Measurements from ENCODE around the gene CD248.

Gene CD248

GRCh38 chr11:66344550-66345315, 27.9 kb upstream of the CD248 start, which contains the start of gene BRMS1:
TSS of gene BRMS1 (minus strand) at chr11:66345104. CDS start at chr11:66342234, 2,870 bp downstream.
- DNase-seq, result peak; percentile 95
- in situ Hi-C loops (cut with HindIII; ENCODE audit: low pct_ligation_motif_present, low pct_unique_long_range_greater_than_20kb, low sequenced_read_pairs), result no loop called here

GRCh38 chr11:66343176-66343575, 26.3 kb upstream of the CD248 start:
- in situ Hi-C loops (cut with HindIII; ENCODE audit: low pct_ligation_motif_present, low pct_unique_long_range_greater_than_20kb, low sequenced_read_pairs), result no loop called here
- DNase-seq, result no peak

- in situ Hi-C loops (cut with HindIII; ENCODE audit: low pct_ligation_motif_present, low pct_unique_long_range_greater_than_20kb, low sequenced_read_pairs), result no loop called here
- no peak for DNase-seq
Observed at GRCh38 chr11:66341502-66342126, 24.8 kb upstream of the CD248 start.

DNA sequence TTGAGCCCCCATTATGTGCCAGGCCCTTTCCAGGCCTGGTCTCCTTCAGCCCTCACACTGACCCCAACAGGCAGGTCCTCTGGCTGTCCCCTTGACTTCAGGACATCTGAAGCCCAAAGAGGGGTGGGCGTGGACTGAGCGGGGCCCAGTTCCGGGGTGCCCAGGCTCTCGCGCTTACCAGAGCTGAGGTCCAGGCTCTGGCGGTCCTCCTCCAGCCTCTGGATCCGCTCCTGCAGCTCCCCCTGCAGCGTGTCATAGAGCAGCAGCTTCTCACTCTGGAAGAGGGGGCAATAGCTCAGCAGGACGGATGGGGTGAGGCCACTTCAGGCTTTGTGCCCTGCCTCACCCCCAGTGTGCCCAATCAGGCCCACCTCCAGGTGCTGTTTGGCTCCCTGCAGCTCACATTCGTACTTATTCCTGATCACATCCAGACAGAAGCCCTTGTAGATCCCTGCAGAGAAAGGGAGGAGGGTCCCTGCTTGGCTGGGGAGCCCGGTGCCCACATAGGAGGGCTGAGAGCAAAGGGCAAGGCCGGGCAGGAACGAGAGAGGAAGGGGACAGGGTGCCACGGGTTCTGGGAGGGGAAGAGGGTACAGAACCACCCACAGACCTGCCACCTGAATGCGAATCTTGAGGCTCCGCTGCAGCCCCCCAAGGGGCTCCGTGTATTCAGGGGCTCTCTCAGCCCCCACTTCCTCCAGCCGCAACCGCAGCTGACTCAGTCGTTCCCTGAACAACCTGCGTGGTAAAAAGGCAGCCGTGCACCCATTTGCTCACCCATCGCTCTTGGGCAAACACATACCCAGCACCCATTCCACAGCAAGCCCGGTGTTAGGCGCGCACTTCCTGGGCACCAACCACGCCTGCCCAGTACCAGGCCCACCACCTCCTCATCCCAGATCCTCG, 24.0 kb upstream of the CD248 start:
- in situ Hi-C loops (cut with HindIII; ENCODE audit: low pct_ligation_motif_present, low pct_unique_long_range_greater_than_20kb, low sequenced_read_pairs), result no loop called here
- no peak for DNase-seq

GRCh38 chr11:66339686-66340483, 23.0 kb upstream of the CD248 start:
- in situ Hi-C loops (cut with HindIII; ENCODE audit: low pct_ligation_motif_present, low pct_unique_long_range_greater_than_20kb, low sequenced_read_pairs), result no loop called here
- DNase-seq, result no peak

DNA sequence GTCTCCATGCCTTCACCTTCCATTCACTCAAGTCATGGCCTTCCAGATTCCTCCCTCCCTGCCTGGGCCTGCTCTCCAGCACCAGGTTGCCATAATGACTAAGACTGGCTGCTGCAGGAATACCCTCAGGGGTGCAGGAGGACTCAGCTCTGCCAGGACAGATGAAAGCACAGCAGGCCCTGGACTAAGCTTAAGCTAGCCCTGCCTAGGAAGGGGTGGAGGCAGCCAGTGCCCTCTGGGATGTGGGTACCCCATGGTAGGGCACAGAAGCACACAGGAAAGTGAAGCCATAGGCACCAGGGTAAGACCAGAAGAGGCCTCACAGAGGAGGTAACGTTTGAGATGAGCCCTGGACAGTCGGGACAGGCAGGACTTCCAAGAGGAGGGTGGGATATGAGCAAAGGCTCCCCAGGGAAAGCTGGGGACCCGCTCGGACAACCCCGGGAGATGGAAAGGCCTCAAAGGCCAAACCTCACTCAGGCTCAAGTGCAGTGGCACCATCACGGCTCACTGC, 22.4 kb upstream of the CD248 start:
- in situ Hi-C loops (cut with HindIII; ENCODE audit: low pct_ligation_motif_present, low pct_unique_long_range_greater_than_20kb, low sequenced_read_pairs), result no loop called here
- no peak for DNase-seq

GRCh38 chr11:66338276-66339161, 21.7 kb upstream of the CD248 start:
- DNase-seq, result no peak
- in situ Hi-C loops (cut with HindIII; ENCODE audit: low pct_ligation_motif_present, low pct_unique_long_range_greater_than_20kb, low sequenced_read_pairs), result no loop called here

- no peak for DNase-seq
- in situ Hi-C loops (cut with HindIII; ENCODE audit: low pct_ligation_motif_present, low pct_unique_long_range_greater_than_20kb, low sequenced_read_pairs), result no loop called here
Observed at GRCh38 chr11:66337103-66337899, 20.5 kb upstream of the CD248 start.

DNA sequence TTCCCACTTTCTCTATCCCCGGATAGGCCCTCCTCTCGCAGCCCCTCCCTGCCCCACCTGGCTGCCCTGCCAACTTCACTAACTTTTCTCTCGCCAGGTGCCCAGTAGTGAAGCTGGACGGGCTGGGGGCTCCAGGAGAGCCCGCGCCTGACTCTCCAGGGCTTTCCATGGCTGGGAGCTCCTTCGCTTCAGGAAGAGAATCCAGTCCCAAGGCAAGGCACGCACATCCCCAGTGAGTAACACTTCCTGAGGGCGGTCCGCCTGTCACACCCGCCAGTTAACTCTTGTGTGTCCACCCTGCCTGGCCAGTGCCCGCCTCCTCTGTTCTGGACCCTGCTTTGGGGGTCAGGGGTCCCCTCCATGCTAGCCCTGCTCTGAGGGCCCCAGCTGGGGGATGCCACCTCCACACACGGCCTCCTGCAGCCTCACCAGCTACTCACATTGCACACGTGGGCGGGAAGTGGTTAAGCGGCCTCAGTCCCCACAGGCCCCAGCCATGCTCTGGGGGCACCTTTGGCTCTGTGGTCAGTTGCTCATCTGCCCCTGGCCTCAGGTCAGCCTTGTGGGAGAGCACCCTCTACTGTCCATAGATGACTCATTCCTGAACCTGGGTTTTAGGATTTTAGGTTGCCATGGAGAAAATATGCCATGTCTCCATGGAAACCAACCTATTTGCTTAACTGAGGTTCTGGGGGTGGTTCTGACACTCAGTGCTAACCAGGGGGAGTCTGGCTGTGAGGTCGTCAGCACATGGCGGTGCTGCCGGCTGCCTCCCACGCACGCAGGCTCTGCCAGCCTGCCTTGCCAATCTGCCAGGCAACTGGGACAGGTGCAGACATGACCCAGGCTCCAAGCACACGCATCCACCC, 19.6 kb upstream of the CD248 start, which contains the start of gene RIN1:
TSS of gene RIN1 (minus strand) at position 201 of the 869 bp plus-strand sequence. CDS start at position 169, 32 bp downstream.
- peak; percentile 96 for DNase-seq
- in situ Hi-C loops (cut with HindIII; ENCODE audit: low pct_ligation_motif_present, low pct_unique_long_range_greater_than_20kb, low sequenced_read_pairs), result no loop called here

GRCh38 chr11:66335531-66336233, 18.8 kb upstream of the CD248 start:
- peak; percentile 57 for DNase-seq
- in situ Hi-C loops (cut with HindIII; ENCODE audit: low pct_ligation_motif_present, low pct_unique_long_range_greater_than_20kb, low sequenced_read_pairs), result no loop called here

- in situ Hi-C loops (cut with HindIII; ENCODE audit: low pct_ligation_motif_present, low pct_unique_long_range_greater_than_20kb, low sequenced_read_pairs), result no loop called here
- no peak for DNase-seq
Observed at GRCh38 chr11:66334605-66335442, 18.0 kb upstream of the CD248 start.

- in situ Hi-C loops (cut with HindIII; ENCODE audit: low pct_ligation_motif_present, low pct_unique_long_range_greater_than_20kb, low sequenced_read_pairs), result no loop called here
- no peak for DNase-seq
Observed at GRCh38 chr11:66333896-66334604, 17.2 kb upstream of the CD248 start.

DNA sequence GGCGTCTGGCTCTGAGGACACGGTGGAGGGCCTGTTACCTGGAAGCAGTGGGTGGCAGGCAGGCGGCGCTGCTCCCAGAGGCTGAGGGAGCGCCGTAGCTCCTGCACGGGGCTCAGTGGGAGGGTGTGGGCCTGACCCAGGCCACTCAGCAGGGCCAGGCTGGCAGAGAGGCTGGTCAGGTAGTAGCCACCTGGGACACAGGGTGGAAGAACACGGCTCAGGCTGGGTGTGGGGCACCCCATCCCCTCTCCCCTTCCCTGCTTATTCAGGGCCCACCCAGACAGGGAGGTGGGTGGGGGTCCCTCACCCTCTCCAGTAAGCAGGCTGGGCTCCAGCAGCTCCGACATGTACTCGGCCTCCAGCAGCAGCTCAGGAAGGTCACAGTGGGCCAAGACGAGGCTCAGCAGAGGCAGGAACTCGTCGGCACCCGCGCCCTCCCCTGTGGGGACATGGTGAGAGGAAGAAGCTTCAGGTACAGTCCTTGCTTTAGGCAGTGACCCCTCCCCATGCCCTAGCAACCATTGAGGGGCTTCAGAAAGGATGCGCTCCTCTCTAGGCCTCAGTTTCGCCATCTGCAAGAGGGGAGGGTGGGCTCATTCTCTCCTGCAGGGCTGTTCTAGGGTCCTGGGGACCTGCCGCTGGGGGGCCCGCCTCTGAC, 16.5 kb upstream of the CD248 start:
- DNase-seq, result no peak
- in situ Hi-C loops (cut with HindIII; ENCODE audit: low pct_ligation_motif_present, low pct_unique_long_range_greater_than_20kb, low sequenced_read_pairs), result no loop called here
